IMR-90 (cell line): ENCODE data around the gene HUNK. TPM values are rescaled to one million over a fixed set of nuclear protein-coding genes. Genes with fewer than 3 reads are reported as not detected.

Experiments
- polyA plus RNA-seq, 3 experiments: library from polyadenylated mRNA; depleted of rRNA; stranded (reverse); fragments of >200 nt; gene quantifications; 2 replicates each; pipeline ENCODE4 v1.2.3, GENCODE V29; 2012; ENCODE audit warnings: low replicate concordance in 1 of 3
- total RNA-seq: library from RNA; depleted of rRNA; stranded (reverse); fragments of >200 nt; gene quantifications from 2 replicates; pipeline ENCODE4 v1.2.3, GENCODE V29; 2012; rRNA removed

Gene HUNK
- total and polyA plus RNA-seq, 2 of the 4 experiments (the other 2 are of a cell fraction), result 1.0 to 2.0 TPM

Other genes starting within 250 kb of the HUNK start
- gene SOD1, start 213.3 kb upstream of the HUNK start, total RNA-seq, result 312 and 470 TPM in 2 replicates
- gene SOD1, start 213.3 kb upstream of the HUNK start, polyA plus RNA-seq (2012; rRNA removed), result 357 and 392 TPM in 2 replicates
- gene SCAF4, start 140.9 kb upstream of the HUNK start, total RNA-seq, result 2.7 and 5.0 TPM in 2 replicates
- 9.7 and 12.1 TPM in 2 replicates for gene SCAF4, start 140.9 kb upstream of the HUNK start, polyA plus RNA-seq (2012; rRNA removed)